ENCODE data around the gene PPARA. TPM values are rescaled to one million over a fixed set of nuclear protein-coding genes. Genes with fewer than 3 reads are reported as not detected.

The PPARA gene
- total RNA-seq, 1 donor from 2014 or later: 23.0 TPM

DNA sequence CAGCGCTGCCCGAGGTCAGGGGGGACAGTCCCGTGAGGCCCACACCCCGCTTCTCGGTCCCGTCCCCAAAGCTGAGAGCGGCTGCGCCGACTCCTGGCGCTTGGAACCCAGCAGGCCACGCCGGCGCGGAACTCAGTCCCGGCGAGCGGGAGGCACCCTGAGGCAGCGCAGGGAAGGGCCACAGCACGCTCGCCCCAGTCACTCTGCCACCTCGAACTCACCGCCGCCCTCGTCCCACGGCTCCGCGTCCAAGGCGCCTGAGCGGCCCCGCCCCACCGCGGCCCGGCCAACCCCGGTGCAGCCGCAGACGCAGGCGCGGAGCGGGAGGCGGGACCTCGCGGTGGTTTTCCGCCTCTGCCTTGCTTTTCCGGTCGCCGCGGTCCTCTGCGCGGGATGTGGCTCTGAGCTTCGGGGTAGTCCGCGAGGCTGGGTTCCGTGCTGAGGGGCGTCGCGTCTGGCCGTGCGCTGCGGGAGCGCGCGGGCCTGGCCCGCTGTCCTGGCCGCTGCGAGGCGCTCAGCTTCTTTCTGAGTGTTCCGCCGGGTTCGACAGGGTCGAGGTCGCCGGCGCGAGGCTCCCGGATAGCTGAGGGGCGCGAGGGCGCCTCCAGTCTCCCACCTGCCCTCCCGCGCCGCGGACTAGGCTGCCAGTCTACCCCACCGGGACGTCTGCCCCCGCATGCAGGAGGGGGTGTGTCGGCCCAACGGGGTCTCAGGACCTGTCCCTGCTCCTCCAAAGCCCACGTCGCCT, 99.9 kb downstream of the PPARA start, which contains the start of gene CDPF1:
CDPF1 (minus strand) TSS at position 259 of the 748 bp plus-strand sequence. CDS start 2,009 bp downstream, outside the sequence.
- peaks cover 11% of the 10 kb centered on the region for H3K36me3 Mint-ChIP-seq (ENCODE audit: low read depth)
- H3K4me1 Mint-ChIP-seq: peaks cover 18% of the 10 kb centered on the region
- peak within 1 kb of the TSS; percentile 79 for H3K27ac Mint-ChIP-seq
- H3K27me3 Mint-ChIP-seq: no peaks in the 10 kb centered on the region
- H3K4me3 Mint-ChIP-seq: peak within 1 kb of the TSS; percentile 87
- TF ChIP-seq, protein P1, sequence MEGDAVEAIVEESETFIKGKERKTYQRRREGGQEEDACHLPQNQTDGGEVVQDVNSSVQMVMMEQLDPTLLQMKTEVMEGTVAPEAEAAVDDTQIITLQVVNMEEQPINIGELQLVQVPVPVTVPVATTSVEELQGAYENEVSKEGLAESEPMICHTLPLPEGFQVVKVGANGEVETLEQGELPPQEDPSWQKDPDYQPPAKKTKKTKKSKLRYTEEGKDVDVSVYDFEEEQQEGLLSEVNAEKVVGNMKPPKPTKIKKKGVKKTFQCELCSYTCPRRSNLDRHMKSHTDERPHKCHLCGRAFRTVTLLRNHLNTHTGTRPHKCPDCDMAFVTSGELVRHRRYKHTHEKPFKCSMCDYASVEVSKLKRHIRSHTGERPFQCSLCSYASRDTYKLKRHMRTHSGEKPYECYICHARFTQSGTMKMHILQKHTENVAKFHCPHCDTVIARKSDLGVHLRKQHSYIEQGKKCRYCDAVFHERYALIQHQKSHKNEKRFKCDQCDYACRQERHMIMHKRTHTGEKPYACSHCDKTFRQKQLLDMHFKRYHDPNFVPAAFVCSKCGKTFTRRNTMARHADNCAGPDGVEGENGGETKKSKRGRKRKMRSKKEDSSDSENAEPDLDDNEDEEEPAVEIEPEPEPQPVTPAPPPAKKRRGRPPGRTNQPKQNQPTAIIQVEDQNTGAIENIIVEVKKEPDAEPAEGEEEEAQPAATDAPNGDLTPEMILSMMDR (IDR thresholded peaks at IDR 0.05): no peak
- intact Hi-C loops (cut with micrococcal nuclease): loop anchor here (1.0 to 5.0 kb wide), 4 partner anchors 17 to 98 kb away; partner anchors contain the start of genes GTSE1, PPARA and TRMU
- ChIA-PET CTCF (interaction anchor here (1.1 to 1.7 kb wide), 3 partner anchors 9 to 63 kb away, joined by 3 to 4 read pairs (median 3); partner anchors contain the start of gene TTC38), POLR2A (interaction anchor here (0.8 to 3.1 kb wide), 11 partner anchors 10 to 237 kb away, joined by 3 to 29 read pairs (median 5); partner anchors contain the start of genes GTSE1, PPARA, TRMU and TTC38)
- H3K9me3 Mint-ChIP-seq: no peaks in the 10 kb centered on the region
- DNase-seq (peak; percentile 93), ATAC-seq (ENCODE audit: low read depth) (peak; percentile 96)

DNA sequence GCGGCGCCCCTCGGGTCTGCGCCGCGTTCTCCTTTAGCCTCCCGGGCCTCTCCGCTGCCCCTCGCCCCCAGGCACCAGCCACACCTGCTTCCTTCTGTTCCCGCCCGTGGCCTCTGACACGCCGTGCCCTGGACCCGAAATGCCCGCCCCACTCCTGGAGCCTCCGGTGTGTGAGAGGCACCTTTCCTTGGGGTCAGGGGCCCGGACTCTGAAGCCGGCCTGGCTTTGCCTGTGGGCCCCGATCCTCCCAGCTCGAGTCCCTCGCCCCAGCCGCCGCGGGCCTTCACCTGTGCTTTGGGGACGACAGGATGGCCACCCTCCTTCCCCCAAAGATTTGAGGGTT, 100.4 kb downstream of the PPARA start:
- Mint-ChIP-seq H3K4me3 (peak overlapping the region; percentile 87), H3K27me3 (no peaks in the 10 kb centered on the region), H3K36me3 (ENCODE audit: low read depth) (peaks cover 9% of the 10 kb centered on the region), H3K27ac (peak overlapping the region; percentile 79), H3K9me3 (no peaks in the 10 kb centered on the region), H3K4me1 (peaks cover 18% of the 10 kb centered on the region)
- intact Hi-C loops (cut with micrococcal nuclease): loop anchor here (1.0 to 5.0 kb wide), 4 partner anchors 17 to 98 kb away; partner anchors contain the start of genes GTSE1, PPARA and TRMU
- ChIA-PET POLR2A (interaction anchor here (0.8 to 3.1 kb wide), 10 partner anchors 10 to 237 kb away, joined by 3 to 29 read pairs (median 5); partner anchors contain the start of genes GTSE1, PPARA, TRMU and TTC38), CTCF (interaction anchor here (1.1 to 1.7 kb wide), 3 partner anchors 10 to 62 kb away, joined by 3 to 4 read pairs (median 3); partner anchors contain the start of gene TTC38)
- DNase-seq (no peak), ATAC-seq (ENCODE audit: low read depth) (no peak)
- TF ChIP-seq, protein P1 (IDR thresholded peaks at IDR 0.05): no peak

DNA sequence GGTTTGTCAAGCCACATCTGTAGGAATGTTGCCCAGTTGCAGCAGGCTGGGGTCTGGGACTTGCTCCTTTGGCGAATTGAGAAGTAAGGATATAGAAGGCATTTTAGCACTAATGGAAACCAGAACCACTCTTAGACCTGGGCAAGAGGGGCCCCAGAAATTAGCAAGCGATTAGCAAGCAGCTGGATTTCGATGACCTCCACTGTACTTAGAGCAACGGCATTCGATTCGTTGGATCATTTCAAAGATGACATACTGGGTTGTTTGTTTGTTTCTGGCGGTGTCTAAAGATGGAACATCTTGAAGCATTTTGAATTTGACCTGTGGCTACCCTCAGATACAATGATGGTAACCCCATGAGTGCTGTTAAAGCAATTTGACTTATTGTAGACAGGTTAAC, 100.9 kb downstream of the PPARA start:
- H3K27me3 Mint-ChIP-seq: no peaks in the 10 kb centered on the region
- intact Hi-C loops (cut with micrococcal nuclease): loop anchor here (5.0 kb wide), 2 partner anchors 86 to 99 kb away; partner anchors contain the start of genes PPARA and TRMU
- TF ChIP-seq, protein P1 (IDR thresholded peaks at IDR 0.05): no peak
- H3K36me3 Mint-ChIP-seq (ENCODE audit: low read depth): peaks cover 7% of the 10 kb centered on the region
- ATAC-seq (ENCODE audit: low read depth) (no peak), DNase-seq (no peak)
- ChIA-PET POLR2A (interaction anchor here (1.2 to 1.9 kb wide), 5 partner anchors 17 to 100 kb away, joined by 3 to 12 read pairs (median 3); partner anchors contain the start of genes PPARA and TTC38), CTCF (no interaction called here)
- H3K9me3 Mint-ChIP-seq: no peaks in the 10 kb centered on the region
- peaks cover 18% of the 10 kb centered on the region for H3K4me1 Mint-ChIP-seq
- peak overlapping the region; percentile 87 for H3K4me3 Mint-ChIP-seq
- peak overlapping the region; percentile 79 for H3K27ac Mint-ChIP-seq

DNA sequence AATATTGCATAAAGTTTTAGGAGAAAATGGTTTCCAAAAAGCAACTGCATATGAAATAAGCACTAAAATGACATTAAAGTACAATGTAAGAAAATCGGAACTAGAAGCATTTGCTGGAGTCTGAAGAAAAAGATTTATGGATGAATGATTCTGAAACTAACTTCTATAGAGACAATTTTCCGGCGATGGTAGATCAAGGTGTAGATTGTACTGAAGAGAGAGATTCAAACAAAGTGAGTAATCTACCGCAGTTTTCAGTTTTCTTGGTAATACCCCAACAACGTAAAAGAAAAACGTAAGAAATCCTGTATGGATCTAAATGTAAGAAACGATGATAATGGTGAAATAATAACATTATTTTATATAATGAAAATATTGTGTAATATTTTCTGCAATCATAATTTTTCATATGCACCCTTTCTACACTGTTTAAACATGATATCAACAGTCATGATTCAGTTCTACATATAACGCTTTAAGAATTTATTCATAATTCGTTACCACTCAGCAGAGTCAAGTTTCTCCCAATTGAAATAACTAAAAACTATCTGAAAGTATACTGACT, 101.6 kb downstream of the PPARA start:
- CTCF ChIA-PET: no interaction called here
- DNase-seq: no peak

More for the DNA sequence above, 101.6 kb downstream of the PPARA start:
- Mint-ChIP-seq H3K4me3 (peak overlapping the region; percentile 87), H3K27me3 (no peaks in the 10 kb centered on the region), H3K27ac (peak overlapping the region; percentile 1), H3K36me3 (ENCODE audit: low read depth) (peaks cover 3% of the 10 kb centered on the region), H3K4me1 (peaks cover 18% of the 10 kb centered on the region), H3K9me3 (no peaks in the 10 kb centered on the region)
- intact Hi-C loops (cut with micrococcal nuclease): loop anchor here (5.0 kb wide), 2 partner anchors 85 to 100 kb away; partner anchors contain the start of genes PPARA and TRMU
- TF ChIP-seq, protein P1 (IDR thresholded peaks at IDR 0.05): no peak
- ATAC-seq (ENCODE audit: low read depth): no peak
- POLR2A ChIA-PET: interaction anchor here (1.2 to 1.4 kb wide), 2 partner anchors 24 to 36 kb away, joined by 3 read pairs; no protein-coding TSS in a partner anchor

Data from activated B cell treated with CpG ODN at 0.5 μM for 24 hours (primary cell).